Spinal cord (tissue), 10 donors: ENCODE data around the gene PEX11A. TPM values are rescaled to one million over a fixed set of nuclear protein-coding genes. Genes with fewer than 3 reads are reported as not detected.

ENCODE experiments used
- DNase-seq, 6 donors: peaks; one replicate each; pipeline versions ENCODE4 v3.0.0 to v3.0.0-alpha.2; 2013 to 2015; ENCODE audit warnings: low spot score in 6 of 6, low read depth in 4 of 6
- H3K27ac ChIP-seq: one replicate; pipeline ENCODE4 v1.5.1; 2013; ENCODE audit warnings: low read depth, low read length, control low read depth
- H3K27me3 ChIP-seq: one replicate; pipeline ENCODE4 v1.6.1; 2013; ENCODE audit warnings: low read length; ENCODE audit not compliant: control insufficient read depth, insufficient read depth
- H3K36me3 ChIP-seq: one replicate; pipeline ENCODE4 v1.6.1; 2013; ENCODE audit warnings: low read length; ENCODE audit not compliant: control insufficient read depth, insufficient read depth
- H3K4me1 ChIP-seq: one replicate; pipeline ENCODE4 v1.6.1; 2013; ENCODE audit warnings: low read length; ENCODE audit not compliant: control insufficient read depth, insufficient read depth
- H3K4me3 ChIP-seq: one replicate; pipeline ENCODE4 v1.5.1; 2013; ENCODE audit warnings: low read depth, low read length, control low read depth
- H3K9me3 ChIP-seq: one replicate; pipeline ENCODE4 v1.6.1; 2013; ENCODE audit warnings: low read length; ENCODE audit not compliant: control insufficient read depth, insufficient read depth
- WGBS: methylation state at CpG from one replicate; pipeline ENCODE4 v1.1.5; 2013; ENCODE audit warnings: missing lambda C conversion rate; ENCODE audit not compliant: insufficient coverage; 5-methylcytosine and 5-hydroxymethylcytosine counted together
- polyA plus RNA-seq, 2 donors: library from polyadenylated mRNA; unstranded; fragments of 120-200 nt; gene quantifications; one replicate each; pipeline ENCODE4 v1.2.1, GENCODE V29; 2013; ENCODE audit not compliant: insufficient read length in 2 of 2
- total RNA-seq, 2 donors: library from RNA; depleted of rRNA in 1 of 2; stranded (reverse); fragments of 120-200 nt in 1 of 2; fragments of >200 nt in 1 of 2; gene quantifications; one replicate each; pipeline versions ENCODE4 v1.2.3 to v1.2.4, GENCODE V29; 2013 to 2014
- donor health status: healthy.

Gene PEX11A
- total and polyA plus RNA-seq, 4 donors, result 12.7 to 22.9 (median 15.0) TPM

- peaks cover 33% of the 10 kb centered on the region for H3K36me3 ChIP-seq
Measured at GRCh38 chr15:89652131-89652530, 38.4 kb downstream of the PEX11A start.

GRCh38 chr15:89649716-89650115 lies 40.8 kb downstream of the PEX11A start:
- Histone ChIP-seq H3K9me3 (no peaks in the 10 kb centered on the region), H3K4me3 (no peak overlapping the region), H3K36me3 (peaks cover 57% of the 10 kb centered on the region), H3K27me3 (peaks cover under 1% of the 10 kb centered on the region), H3K4me1 (peaks cover 13% of the 10 kb centered on the region), H3K27ac (no peak overlapping the region)
- DNase-seq, result no peak
- 92% methylated on average over 13 of the region's 15 CpGs for WGBS

More at GRCh38 chr15:89652131-89652530, 38.4 kb downstream of the PEX11A start:
- H3K27ac ChIP-seq, result no peak overlapping the region
- whole genome bisulfite sequencing, result 92% methylated on average over 7 of the region's 7 CpGs
- DNase-seq, result no peak
- H3K4me3 ChIP-seq, result no peak overlapping the region
- peaks cover 18% of the 10 kb centered on the region for H3K4me1 ChIP-seq
- peaks cover 3% of the 10 kb centered on the region for H3K27me3 ChIP-seq
- no peaks in the 10 kb centered on the region for H3K9me3 ChIP-seq

DNA sequence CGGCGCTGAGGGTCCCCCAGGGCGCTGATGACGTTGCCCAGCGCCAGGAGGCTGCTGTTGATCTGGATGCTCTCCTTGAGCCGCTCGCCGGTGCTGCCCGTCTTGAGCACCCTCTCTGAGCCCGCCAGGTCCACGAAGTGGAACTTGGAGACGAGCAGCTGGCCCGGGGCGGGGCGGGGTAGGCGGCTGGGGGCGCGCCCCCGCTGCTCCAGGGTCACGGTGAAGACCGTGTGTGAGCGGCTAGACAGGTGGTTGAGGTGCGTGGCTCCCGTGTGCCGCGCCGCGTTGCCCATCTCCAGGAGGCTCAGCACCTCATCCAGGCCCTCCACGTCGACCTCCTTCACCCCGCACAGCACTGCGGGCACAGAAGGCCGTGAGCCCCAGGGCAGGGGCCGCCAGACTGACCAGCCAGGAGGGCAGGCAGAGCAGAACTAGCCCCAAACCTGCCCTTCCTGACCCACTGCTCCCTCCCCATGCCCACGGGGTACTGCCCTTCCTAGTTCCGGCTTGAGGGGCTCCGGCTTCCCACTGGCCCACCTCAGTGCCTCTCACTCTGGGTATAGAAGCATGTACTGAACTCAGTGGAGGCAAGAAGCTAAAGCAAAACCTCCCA lies 41.4 kb downstream of the PEX11A start:
- no peak for DNase-seq
- WGBS, result 97% methylated on average over 37 of the region's 37 CpGs
- H3K4me3 ChIP-seq, result no peak overlapping the region
- no peaks in the 10 kb centered on the region for H3K27me3 ChIP-seq
- no peaks in the 10 kb centered on the region for H3K9me3 ChIP-seq
- H3K27ac ChIP-seq, result no peak overlapping the region
- peaks cover 57% of the 10 kb centered on the region for H3K36me3 ChIP-seq
- peaks cover 7% of the 10 kb centered on the region for H3K4me1 ChIP-seq

DNA sequence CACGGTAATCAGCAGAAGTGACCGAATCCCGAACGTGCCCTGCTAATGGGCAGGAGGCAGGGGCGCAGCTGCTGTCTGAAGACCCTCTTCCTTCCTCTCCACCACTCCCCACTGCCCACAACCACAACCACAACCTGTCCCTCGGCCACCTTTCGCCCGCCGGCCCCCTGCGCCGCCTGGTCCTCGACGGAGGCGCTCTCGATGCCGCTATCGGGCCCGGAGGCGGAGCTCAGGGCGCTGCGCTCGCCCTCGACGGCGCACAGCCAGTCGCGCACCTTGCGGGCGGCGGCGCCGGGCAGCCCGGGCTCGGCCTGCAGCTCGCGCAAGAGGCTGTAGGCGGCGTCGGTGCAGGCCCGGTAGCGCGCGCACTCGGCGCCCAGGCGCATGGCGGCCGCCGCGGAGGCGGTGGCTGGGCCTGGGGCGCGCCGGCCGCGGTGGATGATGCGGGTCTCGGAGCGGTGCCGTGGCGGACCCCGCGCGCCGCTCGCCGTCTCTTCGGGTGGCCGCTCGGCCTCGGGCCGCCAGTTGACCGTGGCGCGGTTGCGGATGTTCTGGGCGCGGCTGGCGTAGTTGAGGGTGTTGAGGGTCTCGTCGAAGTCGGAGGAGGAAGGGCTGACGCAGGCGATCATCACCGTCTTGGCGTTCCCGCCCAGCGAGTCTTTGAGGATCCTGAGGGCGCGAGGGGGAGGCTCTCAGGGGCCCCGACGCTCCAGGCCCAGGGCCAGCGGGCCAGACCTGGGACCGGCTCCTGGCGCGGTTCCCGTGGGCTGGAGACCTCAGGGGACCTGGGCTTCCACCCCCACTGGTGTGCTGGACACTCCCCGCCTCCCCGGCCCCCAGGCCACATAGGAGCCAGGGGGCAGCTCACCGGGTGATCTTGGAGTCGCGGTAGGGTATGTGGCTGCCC lies 42.2 kb downstream of the PEX11A start:
- peaks cover 57% of the 10 kb centered on the region for H3K36me3 ChIP-seq
- H3K9me3 ChIP-seq, result no peaks in the 10 kb centered on the region
- H3K27ac ChIP-seq, result no peak overlapping the region
- 77% methylated on average over 101 of the region's 102 CpGs for WGBS
- H3K27me3 ChIP-seq, result no peaks in the 10 kb centered on the region
- no peak for DNase-seq
- H3K4me3 ChIP-seq, result no peak overlapping the region
- H3K4me1 ChIP-seq, result peaks cover 4% of the 10 kb centered on the region

DNA sequence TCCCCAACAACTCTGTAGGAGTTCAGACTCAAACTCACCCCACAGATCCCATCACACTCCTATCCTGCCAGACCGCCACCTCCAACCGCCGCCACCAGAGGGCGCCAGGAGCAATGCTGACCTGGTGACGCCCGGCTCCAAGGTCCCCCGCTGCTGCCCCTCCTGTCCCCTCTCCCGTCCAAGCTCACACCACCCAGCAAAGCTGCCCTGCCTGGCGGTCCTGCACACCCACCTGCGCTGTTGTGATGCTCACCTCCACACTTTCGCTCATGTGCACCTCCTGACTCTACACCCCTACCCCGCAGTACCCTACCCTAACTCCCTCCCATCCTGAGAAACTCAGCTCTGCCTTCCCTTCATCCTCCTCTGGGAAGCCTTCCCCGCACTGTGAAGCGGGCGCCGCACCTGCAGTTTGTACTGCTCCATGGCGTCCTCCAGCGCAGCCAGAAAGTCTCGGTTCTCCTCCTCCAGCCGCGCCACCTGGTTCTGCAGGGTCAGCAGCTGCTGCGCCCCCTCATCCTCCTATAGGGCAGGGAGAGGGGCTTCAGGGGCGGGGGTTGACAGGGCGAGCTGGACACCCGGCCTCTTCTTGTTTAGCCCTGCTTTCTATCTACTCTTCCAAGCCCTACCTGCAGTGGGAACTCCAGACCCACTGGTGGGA lies 43.2 kb downstream of the PEX11A start:
- no peak overlapping the region for H3K4me3 ChIP-seq
- H3K36me3 ChIP-seq, result peaks cover 53% of the 10 kb centered on the region
- peak in 2 of 6 donors; percentile 64 for DNase-seq
- H3K9me3 ChIP-seq, result no peaks in the 10 kb centered on the region
- H3K4me1 ChIP-seq, result peaks cover 4% of the 10 kb centered on the region
- no peaks in the 10 kb centered on the region for H3K27me3 ChIP-seq
- H3K27ac ChIP-seq, result no peak overlapping the region
- 49% methylated on average over 21 of the region's 25 CpGs for WGBS

DNA sequence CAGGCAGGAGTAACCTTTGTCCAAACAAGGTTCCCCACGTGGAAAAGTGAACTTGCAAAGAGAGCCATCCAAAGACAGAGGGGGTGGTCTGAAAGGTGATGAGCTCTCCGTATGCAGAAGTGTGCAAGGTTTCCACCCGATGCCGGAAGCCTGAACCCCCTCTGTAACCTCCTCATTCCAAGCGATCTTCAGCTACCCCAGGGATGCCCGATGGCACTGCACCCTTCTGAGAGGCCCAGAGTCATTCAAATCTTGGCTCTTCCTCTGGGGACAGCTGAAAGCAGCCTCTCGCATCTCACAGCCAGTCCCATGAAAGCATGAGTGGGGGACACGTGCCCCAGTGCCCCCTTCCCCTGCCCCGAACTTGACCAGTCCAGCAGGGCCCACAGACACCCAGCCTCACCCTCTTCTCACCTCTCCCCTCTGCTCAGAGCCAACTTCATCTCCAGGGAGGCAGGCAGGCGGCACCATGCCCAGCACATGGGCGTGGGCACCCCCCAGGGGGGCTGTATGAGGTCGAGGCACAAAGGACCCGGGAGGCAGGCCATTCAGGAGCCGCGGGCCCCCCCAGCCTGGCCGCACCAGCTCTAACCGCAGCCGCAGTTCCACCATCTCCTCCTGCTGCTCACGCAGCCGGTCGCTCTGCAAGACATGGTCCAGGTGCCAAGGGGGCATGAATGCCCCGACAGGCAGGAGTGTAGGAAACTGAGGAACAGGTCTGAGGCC lies 44.0 kb downstream of the PEX11A start:
- peaks cover 4% of the 10 kb centered on the region for H3K4me1 ChIP-seq
- WGBS, result 89% methylated on average over 21 of the region's 22 CpGs
- no peaks in the 10 kb centered on the region for H3K27me3 ChIP-seq
- H3K4me3 ChIP-seq, result no peak overlapping the region
- no peak overlapping the region for H3K27ac ChIP-seq
- H3K36me3 ChIP-seq, result peaks cover 58% of the 10 kb centered on the region
- H3K9me3 ChIP-seq, result no peaks in the 10 kb centered on the region
- no peak for DNase-seq

GRCh38 chr15:89645680-89646079 lies 44.9 kb downstream of the PEX11A start:
- Histone ChIP-seq H3K27me3 (no peaks in the 10 kb centered on the region), H3K27ac (no peak overlapping the region), H3K4me3 (no peak overlapping the region), H3K9me3 (no peaks in the 10 kb centered on the region), H3K4me1 (peaks cover 4% of the 10 kb centered on the region), H3K36me3 (peaks cover 66% of the 10 kb centered on the region)
- DNase-seq, result no peak
- 95% methylated on average over 8 of the region's 8 CpGs for WGBS

DNA sequence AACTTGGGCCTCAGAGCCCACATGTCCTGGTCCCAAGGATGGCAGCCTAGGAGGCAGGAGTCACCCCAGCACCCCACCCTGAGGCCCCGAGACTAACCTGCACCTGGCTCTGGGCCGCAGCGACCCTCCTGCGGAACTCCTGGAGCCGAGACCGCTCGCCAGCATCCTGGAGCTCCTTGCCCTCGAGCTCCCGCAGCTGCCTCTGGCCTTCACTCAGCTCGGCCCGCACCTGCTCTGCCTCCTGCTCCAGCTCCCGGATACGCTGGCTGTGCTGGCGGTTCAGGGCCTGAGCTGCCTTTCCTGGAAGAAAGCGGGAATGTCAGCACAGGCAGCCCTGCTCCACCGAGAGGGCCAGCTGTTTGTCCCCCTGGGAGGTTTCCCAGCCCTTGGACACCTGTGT lies 48.4 kb downstream of the PEX11A start:
- Histone ChIP-seq H3K9me3 (no peaks in the 10 kb centered on the region), H3K4me3 (no peak overlapping the region), H3K27ac (no peak overlapping the region), H3K27me3 (no peaks in the 10 kb centered on the region), H3K4me1 (peaks cover 1% of the 10 kb centered on the region), H3K36me3 (peaks cover 41% of the 10 kb centered on the region)
- no peak for DNase-seq
- 93% methylated on average over 16 of the region's 16 CpGs for WGBS

- H3K9me3 ChIP-seq, result no peaks in the 10 kb centered on the region
- no peak overlapping the region for H3K4me3 ChIP-seq
- WGBS, result 79% methylated on average over 2 of the region's 5 CpGs
- no peak overlapping the region for H3K27ac ChIP-seq
- no peaks in the 10 kb centered on the region for H3K4me1 ChIP-seq
- no peaks in the 10 kb centered on the region for H3K27me3 ChIP-seq
- peaks cover 30% of the 10 kb centered on the region for H3K36me3 ChIP-seq
- no peak for DNase-seq
Measured at GRCh38 chr15:89641053-89641452, 49.5 kb downstream of the PEX11A start.
